ENCODE data around the gene NANOS3. TPM values are rescaled to one million over a fixed set of nuclear protein-coding genes. Genes with fewer than 3 reads are reported as not detected.
A peak's percentile ranks its signal among the peaks of the same experiment; 100 is the strongest.

The NANOS3 gene
- total RNA-seq, 2 experiments from 2014 or later, result 0.56 to 1.3 TPM

GRCh38 chr19:13885826-13886365 lies 9.0 kb downstream of the NANOS3 start:
- POLR2A ChIA-PET, result interaction anchor here (1.3 kb wide), 1 partner anchor 186 kb away, joined by 4 read pairs; the partner anchor contains the start of gene MISP3
- intact Hi-C loops (cut with micrococcal nuclease), result loop anchor here (10.0 kb wide), 1 partner anchor 149 kb away; the partner anchor contains the start of gene IL27RA
- CTCF ChIA-PET, result interaction anchor here (1.0 kb wide), 1 partner anchor 162 kb away, joined by 5 read pairs; no protein-coding TSS in a partner anchor
- Mint-ChIP-seq H3K27me3 (no peaks in the 10 kb centered on the region), H3K27ac (no peak overlapping the region), H3K4me1 (ENCODE audit: low read depth) (peaks cover 40% of the 10 kb centered on the region), H3K4me3 (no peak overlapping the region), H3K36me3 (ENCODE audit: low read depth) (no peaks in the 10 kb centered on the region), H3K9me3 (no peaks in the 10 kb centered on the region)
- DNase-seq (no peak), ATAC-seq (no peak)
- TF ChIP-seq CTCF (IDR thresholded peaks at IDR 0.05), result no peak

GRCh38 chr19:13887018-13887436 lies 10.1 kb downstream of the NANOS3 start:
- CTCF ChIA-PET, result interaction anchor here (0.8 to 2.0 kb wide), 4 partner anchors 14 to 186 kb away, joined by 3 to 5 read pairs (median 4); partner anchors contain the start of gene MISP3
- TF ChIP-seq CTCF (IDR thresholded peaks at IDR 0.05), result no peak

GRCh38 chr19:13887517-13887916 lies 10.6 kb downstream of the NANOS3 start:
- H3K4me1 Mint-ChIP-seq (ENCODE audit: low read depth), result peaks cover 23% of the 10 kb centered on the region
- no peaks in the 10 kb centered on the region for H3K27me3 Mint-ChIP-seq
- ChIA-PET POLR2A (interaction anchor here (0.6 to 0.7 kb wide), 2 partner anchors 11 to 119 kb away, joined by 4 to 5 read pairs; no protein-coding TSS in a partner anchor), CTCF (interaction anchor here (1.2 to 2.0 kb wide), 2 partner anchors 52 to 185 kb away, joined by 3 to 5 read pairs; partner anchors contain the start of gene MISP3)
- no peak for TF ChIP-seq CTCF (IDR thresholded peaks at IDR 0.05)
- peak; percentile 21 for ATAC-seq
- H3K9me3 Mint-ChIP-seq, result no peaks in the 10 kb centered on the region
- H3K27ac Mint-ChIP-seq, result no peak overlapping the region
- no peak for DNase-seq
- intact Hi-C loops (cut with micrococcal nuclease), result loop anchor here (10.0 kb wide), 1 partner anchor 147 kb away; the partner anchor contains the start of gene IL27RA
- no peak overlapping the region for H3K4me3 Mint-ChIP-seq
- no peaks in the 10 kb centered on the region for H3K36me3 Mint-ChIP-seq (ENCODE audit: low read depth)

More at GRCh38 chr19:13887018-13887436, 10.1 kb downstream of the NANOS3 start:
- intact Hi-C loops (cut with micrococcal nuclease), result loop anchor here (10.0 kb wide), 1 partner anchor 148 kb away; the partner anchor contains the start of gene IL27RA
- H3K27me3 Mint-ChIP-seq, result no peaks in the 10 kb centered on the region
- H3K9me3 Mint-ChIP-seq, result no peaks in the 10 kb centered on the region
- H3K4me1 Mint-ChIP-seq (ENCODE audit: low read depth), result peaks cover 28% of the 10 kb centered on the region
- H3K27ac Mint-ChIP-seq, result no peak overlapping the region
- POLR2A ChIA-PET, result interaction anchor here (0.7 to 1.0 kb wide), 2 partner anchors 8 to 120 kb away, joined by 3 to 4 read pairs; no protein-coding TSS in a partner anchor
- ATAC-seq (peak; percentile 82), DNase-seq (peak; percentile 70)
- no peak overlapping the region for H3K4me3 Mint-ChIP-seq
- H3K36me3 Mint-ChIP-seq (ENCODE audit: low read depth), result no peaks in the 10 kb centered on the region

GRCh38 chr19:13888281-13888680 lies 11.3 kb downstream of the NANOS3 start:
- Mint-ChIP-seq H3K9me3 (no peaks in the 10 kb centered on the region), H3K27ac (no peak overlapping the region), H3K36me3 (ENCODE audit: low read depth) (no peaks in the 10 kb centered on the region), H3K4me1 (ENCODE audit: low read depth) (peaks cover 19% of the 10 kb centered on the region), H3K27me3 (no peaks in the 10 kb centered on the region), H3K4me3 (no peak overlapping the region)
- POLR2A ChIA-PET, result interaction anchor here (1.5 kb wide), 1 partner anchor 12 kb away, joined by 4 read pairs; no protein-coding TSS in a partner anchor
- ATAC-seq, result no peak
- DNase-seq, result no peak
- CTCF ChIA-PET, result interaction anchor here (0.9 to 2.0 kb wide), 3 partner anchors 15 to 185 kb away, joined by 3 to 5 read pairs (median 3); partner anchors contain the start of gene MISP3
- no peak for TF ChIP-seq CTCF (IDR thresholded peaks at IDR 0.05)
- intact Hi-C loops (cut with micrococcal nuclease), result loop anchor here (10.0 kb wide), 1 partner anchor 147 kb away; the partner anchor contains the start of gene IL27RA

GRCh38 chr19:13890136-13890535 lies 13.2 kb downstream of the NANOS3 start:
- H3K27me3 Mint-ChIP-seq, result no peaks in the 10 kb centered on the region
- CTCF ChIA-PET, result no interaction called here
- H3K27ac Mint-ChIP-seq, result no peak overlapping the region
- ATAC-seq, result no peak
- POLR2A ChIA-PET, result no interaction called here
- peaks cover 14% of the 10 kb centered on the region for H3K4me1 Mint-ChIP-seq (ENCODE audit: low read depth)
- no peaks in the 10 kb centered on the region for H3K9me3 Mint-ChIP-seq
- intact Hi-C loops (cut with micrococcal nuclease), result no loop called here
- H3K36me3 Mint-ChIP-seq (ENCODE audit: low read depth), result no peaks in the 10 kb centered on the region
- DNase-seq, result no peak
- no peak overlapping the region for H3K4me3 Mint-ChIP-seq
- TF ChIP-seq CTCF (IDR thresholded peaks at IDR 0.05), result no peak
